D721Med (cell line): Measurements from ENCODE around the gene LYZL4.
A peak's percentile ranks its signal among the peaks of the same experiment; 100 is the strongest.

Source experiments
- DNase-seq: peaks from one replicate; pipeline ENCODE4 v3.0.0; 2011; ENCODE audit warnings: low spot score; ENCODE audit not compliant: insufficient read length
- FAIRE-seq: peaks from 2 replicates; lab custom pipeline; 2011; peaks lifted over from hg19 to GRCh38; lab: Jason Lieb, UNC
- TF ChIP-seq, protein P1 (sequence below): IDR thresholded peaks from 2 replicates; pipeline ENCODE4 v1.5.1; 2012; ENCODE audit warnings: mild to moderate bottlenecking, control low read depth; ENCODE audit not compliant: insufficient read depth; ENCODE audit errors: missing control alignments

The LYZL4 gene

DNA sequence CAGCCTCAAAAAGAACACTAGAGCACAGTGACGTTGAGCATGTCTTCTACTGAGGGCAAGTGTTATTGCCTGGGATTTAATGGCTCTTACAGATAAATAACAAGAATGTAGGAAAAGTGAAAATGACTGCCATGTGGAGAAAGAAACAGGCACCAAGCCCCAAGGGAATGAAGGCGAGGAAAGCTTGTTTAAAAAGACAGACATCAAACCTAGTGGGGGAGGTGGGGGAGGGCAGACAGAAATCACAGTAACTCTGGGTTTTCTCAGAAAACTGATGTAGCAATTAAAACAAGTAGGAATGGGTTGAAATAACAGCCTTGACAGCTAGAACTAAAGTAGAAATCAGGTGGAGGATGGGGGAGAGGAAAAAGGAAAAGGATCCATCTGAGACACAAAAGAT, 18.4 kb upstream of the LYZL4 start:
- DNase-seq = no peak
- TF ChIP-seq, protein P1, sequence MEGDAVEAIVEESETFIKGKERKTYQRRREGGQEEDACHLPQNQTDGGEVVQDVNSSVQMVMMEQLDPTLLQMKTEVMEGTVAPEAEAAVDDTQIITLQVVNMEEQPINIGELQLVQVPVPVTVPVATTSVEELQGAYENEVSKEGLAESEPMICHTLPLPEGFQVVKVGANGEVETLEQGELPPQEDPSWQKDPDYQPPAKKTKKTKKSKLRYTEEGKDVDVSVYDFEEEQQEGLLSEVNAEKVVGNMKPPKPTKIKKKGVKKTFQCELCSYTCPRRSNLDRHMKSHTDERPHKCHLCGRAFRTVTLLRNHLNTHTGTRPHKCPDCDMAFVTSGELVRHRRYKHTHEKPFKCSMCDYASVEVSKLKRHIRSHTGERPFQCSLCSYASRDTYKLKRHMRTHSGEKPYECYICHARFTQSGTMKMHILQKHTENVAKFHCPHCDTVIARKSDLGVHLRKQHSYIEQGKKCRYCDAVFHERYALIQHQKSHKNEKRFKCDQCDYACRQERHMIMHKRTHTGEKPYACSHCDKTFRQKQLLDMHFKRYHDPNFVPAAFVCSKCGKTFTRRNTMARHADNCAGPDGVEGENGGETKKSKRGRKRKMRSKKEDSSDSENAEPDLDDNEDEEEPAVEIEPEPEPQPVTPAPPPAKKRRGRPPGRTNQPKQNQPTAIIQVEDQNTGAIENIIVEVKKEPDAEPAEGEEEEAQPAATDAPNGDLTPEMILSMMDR = no peak
- no peak for FAIRE-seq

DNA sequence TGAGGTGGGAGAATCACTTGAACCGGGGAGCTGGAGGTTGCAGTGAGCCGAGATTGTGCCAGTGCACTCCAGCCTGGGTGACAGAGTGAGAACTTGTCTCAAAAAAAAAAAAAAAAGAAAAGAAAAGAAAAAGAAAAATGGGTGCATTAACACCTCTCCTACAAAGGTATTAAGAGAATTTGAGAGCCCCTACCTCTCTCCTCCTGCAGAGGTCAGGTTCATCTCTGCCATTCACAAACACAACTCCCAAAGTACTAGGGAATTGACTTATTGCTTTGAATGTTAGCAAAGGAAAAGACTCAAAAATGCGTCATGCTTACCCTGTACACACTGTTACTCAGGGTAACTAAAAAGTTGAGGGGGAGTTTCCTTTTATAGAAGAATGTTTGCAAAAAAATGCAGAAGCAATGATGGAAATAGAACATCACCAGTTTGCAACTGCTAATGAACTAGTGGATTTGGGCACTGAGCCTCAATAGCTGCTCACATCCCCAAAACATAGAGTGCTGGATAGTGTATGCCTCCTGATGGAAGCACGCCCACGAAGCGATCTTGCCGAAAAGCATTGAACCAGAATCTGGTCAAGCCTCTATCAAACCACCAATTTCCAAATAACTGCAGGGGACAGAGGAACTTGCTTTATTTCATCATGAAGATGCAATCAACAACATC, 15.5 kb upstream of the LYZL4 start:
- no peak for DNase-seq
- TF ChIP-seq, protein P1 = no peak
- no peak for FAIRE-seq

DNA sequence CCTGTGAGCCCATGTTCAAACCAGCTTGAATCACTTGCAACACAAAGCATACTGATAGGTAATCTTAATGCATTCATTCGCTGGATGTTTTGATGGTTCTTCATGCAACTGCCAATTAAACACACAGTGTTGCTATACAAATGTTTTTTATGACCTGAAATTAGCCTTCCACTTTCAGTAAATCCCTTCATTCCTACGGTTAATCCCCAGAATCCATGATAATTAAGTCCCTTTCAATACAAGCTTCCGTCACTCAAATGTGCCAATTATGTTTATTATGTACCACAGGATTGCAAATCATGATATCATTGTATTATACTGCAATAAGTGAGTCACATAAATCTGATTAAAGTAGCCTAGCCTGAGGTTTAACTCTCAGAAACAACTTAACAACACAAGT, 14.5 kb upstream of the LYZL4 start:
- peak; percentile 68 for FAIRE-seq

DNA sequence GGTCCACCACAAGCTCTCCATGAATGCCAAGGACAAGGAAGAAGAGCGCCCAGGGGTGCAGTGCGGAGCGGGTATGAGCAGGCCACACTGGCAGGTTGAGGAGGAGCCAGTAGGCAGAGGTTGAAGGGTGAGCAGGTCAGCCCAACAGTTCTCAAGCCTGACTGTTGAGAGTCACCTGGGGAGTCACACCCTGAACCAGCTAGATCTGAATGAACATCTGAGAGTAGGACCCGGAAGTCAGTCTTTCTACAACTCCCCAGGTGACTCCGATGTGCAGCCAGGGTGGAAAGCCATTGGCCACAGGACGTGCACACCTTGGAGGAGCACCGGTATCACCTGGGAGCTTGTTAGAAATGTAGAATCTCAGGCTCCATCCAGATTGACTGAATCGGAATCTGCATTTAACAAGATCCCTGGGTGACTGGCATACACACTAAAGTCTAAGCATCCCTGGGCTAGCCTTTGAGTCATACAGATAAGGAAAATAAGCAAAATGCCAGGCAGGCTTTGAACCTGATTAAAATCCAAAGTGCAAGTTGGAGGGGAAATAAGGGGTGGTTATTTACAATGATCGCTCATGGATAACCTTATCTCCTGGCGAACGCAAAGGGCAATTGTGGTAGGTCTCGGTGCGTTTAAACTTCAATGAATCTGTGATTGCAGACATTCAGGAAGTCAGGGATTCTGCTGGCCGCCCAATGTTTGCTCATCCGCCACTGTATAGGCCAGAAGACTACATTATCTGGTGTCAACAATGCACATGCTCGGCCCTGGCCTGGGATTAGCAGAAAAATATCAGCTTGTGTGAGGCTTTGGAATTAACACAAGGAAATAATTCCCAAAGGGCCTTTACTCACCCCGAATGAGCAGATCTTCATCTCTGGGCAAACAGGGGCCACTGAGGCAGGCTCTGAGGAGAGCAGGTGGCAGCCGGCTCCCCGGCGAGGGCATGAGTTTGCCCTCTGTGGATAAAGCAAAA, 11.7 kb upstream of the LYZL4 start:
- TF ChIP-seq, protein P1 = no peak
- DNase-seq = no peak
- FAIRE-seq = no peak

More for the DNA sequence above, 14.5 kb upstream of the LYZL4 start:
- peak; percentile 36 for DNase-seq
- TF ChIP-seq, protein P1 = no peak

DNA sequence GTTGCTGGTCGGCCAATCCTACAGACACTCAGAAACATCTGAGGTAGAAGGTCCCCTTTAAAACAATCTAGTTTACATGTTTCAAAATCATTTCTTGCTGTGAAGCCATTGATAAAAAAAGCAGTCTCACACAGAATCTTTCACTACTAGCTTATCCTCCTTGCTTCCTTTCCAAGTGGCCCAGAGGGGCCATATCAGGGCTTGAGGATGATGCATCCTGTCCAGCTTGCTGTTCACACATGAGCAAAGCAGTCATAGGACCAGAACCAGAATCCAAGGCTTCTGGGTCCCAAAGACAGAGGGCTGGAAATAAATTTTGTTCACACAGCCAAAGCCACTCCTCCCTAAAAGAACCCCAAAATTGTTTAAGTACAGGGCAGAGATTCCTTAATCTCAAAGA, 9.2 kb upstream of the LYZL4 start:
- FAIRE-seq = no peak
- DNase-seq = no peak
- TF ChIP-seq, protein P1 = no peak

DNA sequence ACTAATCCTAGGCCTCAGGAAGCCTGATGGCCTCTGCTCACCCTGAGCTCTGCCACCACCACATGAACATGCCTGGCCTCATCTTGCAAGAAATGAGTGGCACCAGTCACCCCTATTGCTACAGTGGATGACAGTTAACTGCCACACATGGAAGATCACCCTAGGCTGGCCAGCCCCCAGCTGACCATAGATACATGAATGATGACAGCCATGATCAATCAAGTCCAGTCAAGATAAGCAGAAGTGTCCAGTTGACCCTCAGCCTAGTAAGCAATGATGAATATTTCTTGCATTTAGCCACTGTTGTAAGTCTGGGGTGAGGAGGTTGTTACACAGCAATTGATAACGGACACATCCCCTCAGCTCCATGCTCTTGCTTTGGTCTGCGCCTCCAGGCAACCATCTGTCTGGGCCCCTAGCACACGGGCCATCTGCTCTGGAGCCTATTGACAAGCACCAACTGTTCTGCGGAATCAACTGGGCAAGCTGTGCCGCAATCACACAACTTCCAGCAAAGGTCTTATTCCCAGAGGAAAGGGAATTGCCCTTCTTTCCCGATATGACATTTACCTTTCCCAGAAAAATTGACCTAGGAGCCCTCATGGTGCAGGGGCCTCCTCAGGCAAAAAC, 2.2 kb upstream of the LYZL4 start:
- TF ChIP-seq, protein P1 = no peak
- DNase-seq = no peak
- no peak for FAIRE-seq
